ENCODE data around the gene MCTP1.

MCTP1 gene

GRCh38 chr5:94906750-94907149 lies 378.1 kb downstream of the MCTP1 start:
- Histone ChIP-seq H3K4me1 (ENCODE audit: low read length) (peaks cover 13% of the 10 kb centered on the region), H2AFZ (ENCODE audit: low read depth, low read length) (no peak overlapping the region), H3K36me3 (replicated peaks; ENCODE audit: low read depth, low read length) (no peaks in the 10 kb centered on the region), H4K20me1 (ENCODE audit: insufficient read depth, low read length) (no peaks in the 10 kb centered on the region), H3K79me2 (ENCODE audit: low read length) (no peaks in the 10 kb centered on the region), H3K4me2 (ENCODE audit: low read length) (no peak overlapping the region), H3K9ac (ENCODE audit: low read length) (no peak overlapping the region), H3K4me3 (ENCODE audit: low read length) (no peak overlapping the region), H3K9me3 (ENCODE audit: insufficient read depth, low read length) (no peaks in the 10 kb centered on the region), H3K27me3 (ENCODE audit: low read depth, low read length) (no peaks in the 10 kb centered on the region; the same call in 1 of the 2 replicates), H3K27ac (ENCODE audit: low read length) (no peak overlapping the region)
- TF ChIP-seq EZH2phosphoT487 (IDR thresholded peaks at IDR 0.05; ENCODE audit: low read depth) (no peak), CTCF (IDR thresholded peaks at IDR 0.05; ENCODE audit: low read depth, low read length) (no peak)

GRCh38 chr5:94903726-94904125 lies 381.2 kb downstream of the MCTP1 start:
- no peaks in the 10 kb centered on the region for H3K36me3 ChIP-seq (replicated peaks; ENCODE audit: low read depth, low read length)
- H4K20me1 ChIP-seq (ENCODE audit: insufficient read depth, low read length) = no peaks in the 10 kb centered on the region
- no peak overlapping the region for H3K4me2 ChIP-seq (ENCODE audit: low read length)
- TF ChIP-seq CTCF (IDR thresholded peaks at IDR 0.05; ENCODE audit: low read depth, low read length) = no peak
- TF ChIP-seq EZH2phosphoT487 (IDR thresholded peaks at IDR 0.05; ENCODE audit: low read depth) = no peak
- no peak overlapping the region for H3K9ac ChIP-seq (ENCODE audit: low read length)
- no peak overlapping the region for H3K4me3 ChIP-seq (ENCODE audit: low read length)
- H2AFZ ChIP-seq (ENCODE audit: low read depth, low read length) = no peak overlapping the region
- H3K4me1 ChIP-seq (ENCODE audit: low read length) = peaks cover 11% of the 10 kb centered on the region
- no peak overlapping the region for H3K27ac ChIP-seq (ENCODE audit: low read length)
- no peaks in the 10 kb centered on the region; the same call in 1 of the 2 replicates for H3K27me3 ChIP-seq (ENCODE audit: low read depth, low read length)
- H3K9me3 ChIP-seq (ENCODE audit: insufficient read depth, low read length) = no peaks in the 10 kb centered on the region
- no peaks in the 10 kb centered on the region for H3K79me2 ChIP-seq (ENCODE audit: low read length)

GRCh38 chr5:94901191-94901979 lies 383.5 kb downstream of the MCTP1 start:
- Histone ChIP-seq H3K9me3 (ENCODE audit: insufficient read depth, low read length) (no peaks in the 10 kb centered on the region), H3K27me3 (ENCODE audit: low read depth, low read length) (no peaks in the 10 kb centered on the region; the same call in 1 of the 2 replicates), H3K4me3 (ENCODE audit: low read length) (no peak overlapping the region), H3K79me2 (ENCODE audit: low read length) (no peaks in the 10 kb centered on the region), H2AFZ (ENCODE audit: low read depth, low read length) (no peak overlapping the region), H4K20me1 (ENCODE audit: insufficient read depth, low read length) (no peaks in the 10 kb centered on the region), H3K4me1 (ENCODE audit: low read length) (peaks cover 11% of the 10 kb centered on the region), H3K27ac (ENCODE audit: low read length) (no peak overlapping the region), H3K36me3 (replicated peaks; ENCODE audit: low read depth, low read length) (no peaks in the 10 kb centered on the region), H3K4me2 (ENCODE audit: low read length) (peak overlapping the region; percentile 35), H3K9ac (ENCODE audit: low read length) (no peak overlapping the region)
- no peak for TF ChIP-seq CTCF (IDR thresholded peaks at IDR 0.05; ENCODE audit: low read depth, low read length)
- TF ChIP-seq EZH2phosphoT487 (IDR thresholded peaks at IDR 0.05; ENCODE audit: low read depth) = no peak

- H3K4me3 ChIP-seq (ENCODE audit: low read length) = no peak overlapping the region
- H3K9ac ChIP-seq (ENCODE audit: low read length) = no peak overlapping the region
- TF ChIP-seq CTCF (IDR thresholded peaks at IDR 0.05; ENCODE audit: low read depth, low read length) = no peak
- TF ChIP-seq EZH2phosphoT487 (IDR thresholded peaks at IDR 0.05; ENCODE audit: low read depth) = no peak
- H4K20me1 ChIP-seq (ENCODE audit: insufficient read depth, low read length) = no peaks in the 10 kb centered on the region
- no peaks in the 10 kb centered on the region for H3K9me3 ChIP-seq (ENCODE audit: insufficient read depth, low read length)
- no peak overlapping the region for H2AFZ ChIP-seq (ENCODE audit: low read depth, low read length)
- peaks cover 11% of the 10 kb centered on the region for H3K4me1 ChIP-seq (ENCODE audit: low read length)
- H3K27me3 ChIP-seq (ENCODE audit: low read depth, low read length) = no peaks in the 10 kb centered on the region; the same call in 1 of the 2 replicates
- H3K79me2 ChIP-seq (ENCODE audit: low read length) = no peaks in the 10 kb centered on the region
- H3K36me3 ChIP-seq (replicated peaks; ENCODE audit: low read depth, low read length) = no peaks in the 10 kb centered on the region
- H3K27ac ChIP-seq (ENCODE audit: low read length) = no peak overlapping the region
- no peak overlapping the region for H3K4me2 ChIP-seq (ENCODE audit: low read length)
Measured at GRCh38 chr5:94900006-94900505, 384.8 kb downstream of the MCTP1 start.

Measured in OCI-LY3 (cell line).